NCI-H187 treated with DMSO at 0.1 percent for 48 hours (cell line): Measurements from ENCODE around the gene SHANK3.

ENCODE experiments used
- DNase-seq: peaks from one replicate; lab custom pipeline; 2025; lab: John Stamatoyannopoulos, UW

Gene SHANK3

GRCh38 chr22:50699756-50700386 is 27.2 kb downstream of the SHANK3 start:
- no peak for DNase-seq

GRCh38 chr22:50700387-50701075 is 27.9 kb downstream of the SHANK3 start:
- DNase-seq, result no peak

DNA sequence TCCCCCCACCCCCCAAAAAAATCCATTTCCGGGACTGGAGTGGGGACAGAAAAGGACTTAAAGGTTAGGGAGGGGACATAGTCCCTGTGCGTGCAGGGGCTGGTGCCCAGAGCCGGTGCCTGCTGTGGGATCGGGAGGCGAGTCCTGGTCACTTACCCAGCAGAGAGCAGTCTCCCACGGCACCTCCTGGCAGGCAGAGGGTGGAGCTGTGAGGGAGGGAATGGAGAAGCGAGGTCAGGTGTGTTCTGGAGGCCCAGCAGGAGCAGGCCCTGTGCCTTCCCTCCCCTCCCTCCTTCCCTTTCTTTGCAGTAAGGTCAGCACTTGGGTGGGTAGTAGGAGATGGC is 28.4 kb downstream of the SHANK3 start:
- DNase-seq, result no peak

- DNase-seq, result no peak
Observed at GRCh38 chr22:50701428-50702154, 29.0 kb downstream of the SHANK3 start.

- DNase-seq, result no peak
Observed at GRCh38 chr22:50702261-50702671, 29.6 kb downstream of the SHANK3 start.

- no peak for DNase-seq
Observed at GRCh38 chr22:50702821-50703725, 30.4 kb downstream of the SHANK3 start.

GRCh38 chr22:50703726-50704509 is 31.3 kb downstream of the SHANK3 start:
- DNase-seq, result no peak

DNA sequence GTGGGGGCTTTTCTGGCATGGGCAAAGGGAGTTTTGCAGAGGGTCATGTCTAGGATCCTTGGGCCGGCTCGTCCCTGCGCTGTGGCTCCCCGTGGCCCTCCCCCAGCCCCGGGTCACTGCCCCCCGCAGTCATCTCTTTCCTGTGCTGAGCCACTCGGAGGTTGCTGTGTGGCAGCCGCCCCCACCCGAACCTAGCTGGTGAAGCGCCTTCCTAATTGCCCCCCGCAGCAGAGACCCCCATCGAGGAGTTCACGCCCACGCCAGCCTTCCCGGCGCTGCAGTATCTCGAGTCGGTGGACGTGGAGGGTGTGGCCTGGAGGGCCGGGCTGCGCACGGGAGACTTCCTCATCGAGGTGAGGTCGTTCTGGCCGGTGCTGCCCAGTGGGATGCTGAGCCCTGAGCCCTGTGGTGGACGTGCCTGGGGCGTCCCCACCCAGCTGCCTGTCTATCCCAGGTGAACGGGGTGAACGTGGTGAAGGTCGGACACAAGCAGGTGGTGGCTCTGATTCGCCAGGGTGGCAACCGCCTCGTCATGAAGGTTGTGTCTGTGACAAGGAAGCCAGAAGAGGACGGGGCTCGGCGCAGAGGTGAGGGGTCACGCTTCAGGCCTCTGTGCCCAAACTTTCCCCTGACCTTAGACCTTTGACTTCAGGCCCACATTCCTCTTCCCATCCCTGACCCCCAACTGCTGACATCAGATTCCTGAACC is 32.0 kb downstream of the SHANK3 start:
- no peak for DNase-seq

GRCh38 chr22:50705219-50705691 is 32.6 kb downstream of the SHANK3 start:
- no peak for DNase-seq

- no peak for DNase-seq
Observed at GRCh38 chr22:50705851-50706351, 33.3 kb downstream of the SHANK3 start.

DNA sequence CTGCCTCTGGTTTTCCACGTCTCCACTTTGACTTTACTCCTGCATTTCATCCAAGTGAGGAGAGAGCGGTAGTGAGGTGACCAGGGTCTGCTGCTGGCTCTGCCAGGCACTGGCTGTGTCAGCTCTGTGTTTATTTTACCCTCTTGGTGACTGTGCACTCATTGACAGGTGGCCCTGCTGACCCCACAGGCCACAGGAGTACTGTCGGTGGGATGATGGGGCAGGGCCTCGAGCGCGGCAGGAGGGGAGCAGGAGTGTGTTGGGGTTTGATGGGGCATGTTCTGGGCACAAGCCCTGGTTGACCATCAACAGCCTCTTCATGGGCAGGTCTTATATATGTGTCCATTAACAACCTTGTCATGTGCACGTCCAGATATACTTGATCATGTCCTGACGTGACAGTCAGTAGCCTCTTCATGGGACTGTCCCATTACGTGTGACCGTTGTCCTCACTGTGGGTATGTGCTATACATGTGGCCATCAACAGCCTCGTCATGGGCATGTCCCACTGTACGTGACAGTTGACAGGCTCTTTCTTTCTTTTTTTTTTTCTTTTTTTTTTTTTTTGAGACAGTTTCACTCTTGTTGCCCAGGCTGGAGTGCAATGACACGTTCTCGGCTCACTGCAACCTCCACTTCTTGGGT is 34.0 kb downstream of the SHANK3 start:
- no peak for DNase-seq

DNA sequence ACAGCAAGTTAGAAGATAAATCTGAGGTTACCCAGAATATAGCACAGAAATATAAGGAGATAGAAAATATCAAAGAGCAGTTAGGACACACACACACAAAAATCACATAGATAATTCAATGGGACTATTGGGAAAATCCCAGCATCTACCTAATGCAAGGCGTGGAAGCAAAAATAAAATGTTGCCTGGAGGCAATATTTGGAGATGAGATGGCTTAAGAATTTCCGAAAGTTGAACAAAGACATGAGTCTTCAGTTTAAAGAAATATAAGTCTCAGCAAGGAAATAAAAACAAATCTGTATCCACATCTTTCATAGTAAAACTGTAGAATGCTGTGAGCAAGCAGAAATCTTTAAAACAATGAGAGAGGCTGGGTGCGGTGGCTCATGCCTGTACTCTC is 35.9 kb downstream of the SHANK3 start:
- no peak for DNase-seq

DNA sequence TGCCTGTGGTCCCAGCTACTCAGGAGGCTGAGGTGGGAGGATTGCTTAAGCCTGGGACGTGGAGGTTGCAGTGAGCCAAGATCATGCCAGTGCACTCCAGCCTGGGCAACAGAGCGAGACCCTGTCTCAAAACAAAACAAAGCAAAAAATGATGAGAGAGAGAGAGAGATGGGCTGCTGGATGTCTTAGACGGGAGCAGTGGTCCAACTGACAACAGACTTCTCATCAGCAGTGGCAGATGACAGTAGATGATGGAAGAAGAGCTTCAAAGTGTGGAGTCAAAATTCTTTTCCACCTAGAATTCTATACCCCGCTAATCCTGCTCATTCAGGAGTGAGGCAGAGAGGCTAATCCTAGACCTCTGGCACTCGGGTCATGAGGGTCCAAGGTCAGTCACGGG is 36.4 kb downstream of the SHANK3 start:
- DNase-seq, result no peak

DNA sequence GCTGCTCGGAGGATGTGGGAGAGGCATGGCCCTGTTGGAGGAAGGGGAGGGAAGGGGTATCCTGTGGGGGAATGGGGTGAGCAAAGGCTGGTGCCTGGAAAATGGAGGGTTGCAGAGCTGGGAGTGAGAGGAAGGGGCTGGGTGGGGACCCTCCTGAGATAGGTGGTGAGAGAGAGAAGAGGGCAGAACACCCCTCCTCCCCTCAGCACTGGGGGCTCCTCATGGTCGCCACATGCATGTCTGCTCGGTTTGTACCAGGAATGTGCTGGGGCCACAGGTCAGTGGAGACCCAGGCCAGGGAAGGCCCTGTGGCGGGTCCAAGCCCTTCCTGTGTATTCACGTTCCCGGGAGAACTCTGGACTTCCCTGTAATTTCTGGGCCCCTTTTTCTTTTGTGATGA is 37.6 kb downstream of the SHANK3 start:
- no peak for DNase-seq

DNA sequence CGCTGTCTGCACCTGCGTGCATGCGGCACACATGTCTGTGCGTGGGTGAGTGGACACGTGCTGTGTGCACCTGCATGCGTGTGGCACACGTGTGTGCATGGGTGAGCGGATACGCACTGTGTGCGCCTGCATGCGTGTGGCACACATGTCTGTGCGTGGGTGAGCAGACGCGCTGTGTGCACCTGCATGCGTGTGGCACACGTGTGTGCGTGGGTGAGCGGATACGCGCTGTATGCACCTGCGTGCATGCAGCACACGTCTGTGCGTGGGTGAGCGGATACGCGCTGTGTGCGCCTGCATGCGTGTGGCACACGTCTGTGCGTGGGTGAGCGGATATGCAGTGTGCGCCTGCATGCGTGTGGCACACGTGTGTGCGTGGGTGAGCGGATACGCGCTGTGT is 38.3 kb downstream of the SHANK3 start:
- DNase-seq, result no peak

DNA sequence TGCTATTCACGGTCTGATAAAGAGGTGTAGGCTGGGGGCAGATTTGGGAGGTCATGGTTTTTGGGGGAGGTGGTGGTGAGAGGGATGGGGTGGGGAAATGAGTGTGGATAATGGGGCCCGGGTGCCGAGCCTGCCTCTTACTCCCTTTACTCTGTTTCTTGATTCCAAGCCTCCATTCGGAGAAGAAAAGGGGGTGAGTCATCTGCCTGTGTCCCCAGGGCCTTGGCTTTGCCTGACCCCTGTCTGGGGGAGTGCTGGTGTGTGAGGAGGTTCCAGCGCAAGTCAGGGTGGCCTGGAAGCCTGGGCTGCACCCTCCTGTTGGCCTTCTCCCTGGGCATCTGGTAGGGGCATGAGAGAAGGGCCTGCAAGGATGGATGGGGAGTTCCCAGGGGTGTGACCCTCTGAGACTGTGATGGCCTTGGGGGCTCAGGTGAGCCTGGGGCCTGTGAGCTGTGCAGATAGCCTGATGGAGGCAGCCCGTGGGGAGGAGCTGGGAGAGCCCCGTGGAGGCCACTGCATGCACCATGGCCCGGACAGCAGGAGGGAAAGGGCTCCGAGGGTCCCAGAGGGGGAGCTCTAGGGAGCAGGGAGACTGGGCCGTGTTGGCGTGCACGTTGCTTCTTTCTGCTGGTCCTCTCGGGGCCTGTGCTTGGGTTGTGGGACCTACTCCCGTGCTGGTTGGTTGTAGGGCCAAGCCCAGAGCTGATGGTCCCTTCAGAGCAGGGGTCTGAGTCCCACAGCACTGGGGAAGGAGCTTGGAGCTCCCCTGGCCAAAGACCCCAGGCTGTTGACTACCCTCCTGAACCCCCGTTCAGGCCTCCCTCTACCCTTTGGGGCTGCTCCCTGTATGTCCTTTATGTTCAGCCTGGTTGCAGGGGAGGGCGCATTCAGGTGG is 39.1 kb downstream of the SHANK3 start:
- no peak for DNase-seq

DNA sequence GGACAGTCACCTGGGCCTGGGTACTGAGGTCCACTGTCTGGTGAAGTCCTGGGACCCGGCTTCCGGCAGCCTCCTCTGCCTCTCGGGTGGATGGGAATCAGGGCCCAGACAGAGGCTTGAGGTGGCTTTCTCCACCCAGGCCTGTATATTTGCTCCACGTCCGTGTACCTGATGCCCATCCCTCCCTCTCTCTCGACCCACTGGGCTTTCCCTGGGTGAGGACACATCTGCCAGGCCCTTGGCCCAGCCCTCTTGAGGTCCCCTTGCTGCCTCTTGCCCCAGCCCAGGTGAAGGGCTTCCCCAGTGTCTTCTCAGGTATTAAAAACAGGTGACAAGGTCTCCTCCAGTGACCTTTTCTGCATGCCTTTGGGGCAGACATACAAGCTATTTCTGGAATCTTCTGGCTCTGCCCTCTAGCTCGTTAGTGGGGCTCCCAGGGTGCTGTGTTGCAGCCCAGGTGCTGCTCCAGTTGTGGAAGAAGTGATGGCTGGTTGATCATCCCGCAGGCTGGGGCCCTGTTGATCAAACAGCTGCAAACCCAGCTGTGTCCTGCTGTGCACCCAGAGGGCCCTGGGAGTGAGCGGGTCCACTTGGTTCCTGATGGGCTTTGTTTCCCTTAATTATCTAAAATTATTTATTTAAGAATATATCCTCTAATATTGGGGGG is 39.9 kb downstream of the SHANK3 start:
- no peak for DNase-seq

DNA sequence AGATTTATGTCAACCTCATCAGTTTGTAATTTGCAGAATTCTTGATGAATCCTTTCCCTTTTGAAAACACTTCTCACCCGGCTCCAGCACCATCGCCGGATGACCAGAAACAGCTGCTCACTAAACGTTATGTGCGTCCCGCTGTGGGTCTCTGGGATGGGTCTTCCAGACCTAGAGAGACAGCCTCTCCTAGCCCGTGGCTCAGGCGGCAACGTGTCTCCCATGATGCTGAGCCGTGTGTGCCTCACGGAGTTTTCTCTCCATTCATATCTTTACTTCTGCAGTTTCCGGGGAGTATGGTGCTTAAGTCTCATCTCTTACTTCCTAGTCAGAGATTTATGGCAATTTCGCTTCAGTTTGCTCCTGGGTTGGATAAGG is 40.4 kb downstream of the SHANK3 start:
- DNase-seq, result no peak
